OCI-LY7 (cell line): ENCODE results near the gene PDCD1LG2. TPM values are rescaled to one million over a fixed set of nuclear protein-coding genes. Genes with fewer than 3 reads are reported as not detected.

Experiments used
- BruUV-seq: library from RNA; stranded (reverse); fragments of 400-500 nt; replicated peaks from 2 replicates; lab custom pipeline; 2021; lab: Mats Ljungman, UMichigan
- CTCF ChIA-PET: fragments of 300-600 bp; sonication (Branson Sonifier 250); formaldehyde crosslinking; loops from one replicate; lab custom pipeline; 2022; ENCODE audit warnings: antibody characterized with exemption; ENCODE audit not compliant: unreplicated experiment; lab: Charles Lee
- POLR2A ChIA-PET: fragments of 300-600 bp; sonication (Branson Sonifier 250); formaldehyde crosslinking; loops from one replicate; lab custom pipeline; 2022; ENCODE audit warnings: antibody characterized with exemption; lab: Charles Lee
- DNase-seq: peaks from one replicate; pipeline ENCODE4 v3.0.0-alpha.2; 2015; ENCODE audit warnings: low spot score
- H2AFZ ChIP-seq: fragments of 200-600 bp; sonication (generic), shearing (Covaris generic); 2 replicates; pipeline ENCODE4 v1.6.1; 2014; ENCODE audit warnings: mild to moderate bottlenecking, antibody characterized with exemption, low read length, moderate library complexity
- H3K27ac ChIP-seq: fragments of 200-600 bp; sonication (generic); 2 replicates; pipeline ENCODE4 v1.5.1; 2014; ENCODE audit warnings: mixed run types, low read depth, mild to moderate bottlenecking, moderate library complexity, low read length, inconsistent platforms; ENCODE audit not compliant: poor library complexity, severe bottlenecking
- H3K36me3 ChIP-seq: fragments of 200-600 bp; sonication (generic); 2 replicates; pipeline ENCODE4 v1.6.1; 2014; ENCODE audit warnings: mild to moderate bottlenecking, antibody characterized with exemption, low read length, moderate library complexity, mixed read lengths; ENCODE audit not compliant: insufficient read depth
- H3K4me1 ChIP-seq: fragments of 200-600 bp; sonication (generic); 2 replicates; pipeline ENCODE4 v1.5.1; 2014; ENCODE audit warnings: mild to moderate bottlenecking, low read length; ENCODE audit not compliant: insufficient read depth, poor library complexity, severe bottlenecking
- H3K4me2 ChIP-seq: fragments of 200-600 bp; sonication (generic); 2 replicates; pipeline ENCODE4 v1.6.1; 2014; ENCODE audit warnings: mild to moderate bottlenecking, low read length
- H3K4me3 ChIP-seq: fragments of 200-600 bp; sonication (generic); 2 replicates; pipeline ENCODE4 v1.5.1; 2014; ENCODE audit warnings: mild to moderate bottlenecking, low read depth, low read length; ENCODE audit not compliant: poor library complexity, severe bottlenecking
- H3K79me2 ChIP-seq: fragments of 200-600 bp; sonication (generic); 2 replicates; pipeline ENCODE4 v1.6.1; 2016; ENCODE audit warnings: low read depth, mild to moderate bottlenecking, low read length, moderate library complexity, mixed read lengths; ENCODE audit not compliant: insufficient read depth
- H3K9me2 ChIP-seq: fragments of 200-600 bp; sonication (generic); 2 replicates; pipeline ENCODE4 v1.6.1; 2016; ENCODE audit warnings: mild to moderate bottlenecking, low read length, mixed read lengths; ENCODE audit not compliant: insufficient read depth
- H3K9me3 ChIP-seq: fragments of 200-600 bp; sonication (generic); 2 replicates; pipeline ENCODE4 v1.6.1; 2014; ENCODE audit warnings: mild to moderate bottlenecking, mixed run types, low read length, mixed read lengths
- H4K20me1 ChIP-seq: fragments of 200-600 bp; sonication (generic); 2 replicates; pipeline ENCODE4 v1.6.1; 2014; ENCODE audit warnings: mild to moderate bottlenecking, antibody characterized with exemption, low read length, moderate library complexity, mixed read lengths; ENCODE audit not compliant: insufficient read depth
- CTCF ChIP-seq: fragments of 200-600 bp; sonication (generic); conservative IDR thresholded peaks from 2 replicates; pipeline ENCODE4 v1.5.1; 2014; ENCODE audit warnings: mild to moderate bottlenecking, antibody characterized with exemption, low read length, moderate library complexity, mixed read lengths
- EZH2phosphoT487 ChIP-seq: fragments of 200-600 bp; sonication (generic); IDR thresholded peaks from 2 replicates; pipeline ENCODE4 v1.6.1; 2018; ENCODE audit warnings: low read depth, borderline replicate concordance, mild to moderate bottlenecking, mixed run types, antibody characterized with exemption, low read length, moderate library complexity, mixed read lengths
- intact Hi-C: fragments of 100-400 bp; cut with micrococcal nuclease; formaldehyde crosslinking; loops from one replicate; pipeline ENCODE4 v1.10.0; 2022; ENCODE audit not compliant: unreplicated experiment
- total RNA-seq, 2 experiments: library from RNA; depleted of rRNA in 1 of 2; stranded (reverse); fragments of >200 nt in 1 of 2; shearing (Covaris generic) in 1 of 2; gene quantifications; 2 replicates each; pipeline ENCODE4 v1.2.3, GENCODE V29; 2014 to 2022

Gene PDCD1LG2
- total RNA-seq, 2 experiments from 2014 or later: not detected

- TF ChIP-seq CTCF (no peak), EZH2phosphoT487 (no peak)
- Histone ChIP-seq H4K20me1 (no peaks in the 10 kb centered on the region), H3K4me3 (no peak overlapping the region), H3K4me2 (peak overlapping the region; percentile 40), H3K4me1 (peaks cover 51% of the 10 kb centered on the region), H2AFZ (no peak overlapping the region; the same call in 1 of the 2 replicates), H3K36me3 (no peaks in the 10 kb centered on the region), H3K79me2 (no peaks in the 10 kb centered on the region), H3K27ac (peak overlapping the region; percentile 48), H3K9me3 (no peaks in the 10 kb centered on the region), H3K9me2 (no peaks in the 10 kb centered on the region)
- POLR2A ChIA-PET: interaction anchor here (0.8 to 5.0 kb wide), 10 partner anchors 10 to 177 kb away, joined by 3 to 36 read pairs (median 3); partner anchors contain the start of genes PLGRKT and RIC1
- no TSS peak for BruUV-seq
- CTCF ChIA-PET: interaction anchor here (1.9 kb wide), 1 partner anchor 42 kb away, joined by 5 read pairs; the partner anchor contains the start of gene RIC1
- DNase-seq: peak; percentile 49
- intact Hi-C loops: no loop called here
These were observed 76.1 kb downstream of the PDCD1LG2 start for GRCh38 chr9:5586391-5586802.

GRCh38 chr9:5587024-5587423 is 76.7 kb downstream of the PDCD1LG2 start:
- Histone ChIP-seq H3K9me3 (no peaks in the 10 kb centered on the region), H3K4me2 (peak overlapping the region; percentile 40), H3K79me2 (no peaks in the 10 kb centered on the region), H3K36me3 (no peaks in the 10 kb centered on the region), H4K20me1 (no peaks in the 10 kb centered on the region), H3K27ac (no peak overlapping the region), H3K9me2 (no peaks in the 10 kb centered on the region), H2AFZ (no peak overlapping the region), H3K4me1 (peaks cover 58% of the 10 kb centered on the region), H3K4me3 (no peak overlapping the region)
- BruUV-seq: no TSS peak
- no peak for DNase-seq
- no peak for TF ChIP-seq EZH2phosphoT487
- TF ChIP-seq CTCF: no peak
- ChIA-PET CTCF (interaction anchor here (0.6 to 1.9 kb wide), 2 partner anchors 41 to 137 kb away, joined by 3 to 5 read pairs; partner anchors contain the start of genes CD274 and RIC1), POLR2A (interaction anchor here (0.9 to 5.0 kb wide), 9 partner anchors 9 to 148 kb away, joined by 3 to 36 read pairs (median 3); partner anchors contain the start of genes PLGRKT and RIC1)
- intact Hi-C loops: no loop called here

GRCh38 chr9:5592231-5592630 is 81.9 kb downstream of the PDCD1LG2 start:
- no peak overlapping the region for H3K4me2 ChIP-seq
- H4K20me1 ChIP-seq: no peaks in the 10 kb centered on the region
- H3K9me3 ChIP-seq: no peaks in the 10 kb centered on the region
- no peak overlapping the region for H3K27ac ChIP-seq
- H2AFZ ChIP-seq: no peak overlapping the region
- ChIA-PET CTCF (no interaction called here), POLR2A (interaction anchor here (0.6 to 0.8 kb wide), 3 partner anchors 12 to 149 kb away, joined by 3 to 4 read pairs (median 3); no protein-coding TSS in a partner anchor)
- no peak for TF ChIP-seq CTCF
- TF ChIP-seq EZH2phosphoT487: no peak
- DNase-seq: no peak
- peaks cover 74% of the 10 kb centered on the region for H3K4me1 ChIP-seq
- H3K9me2 ChIP-seq: no peaks in the 10 kb centered on the region
- BruUV-seq: no TSS peak
- no peak overlapping the region for H3K4me3 ChIP-seq
- 0 out of 2 replicates have a peak, but pooled peaks cover 7% of the 10 kb centered on the region for H3K36me3 ChIP-seq
- intact Hi-C loops: loop anchor here (10.0 kb wide), 2 partner anchors 243 to 287 kb away; partner anchors contain the start of genes ERMP1 and RLN2
- peaks cover 4% of the 10 kb centered on the region; the same call in 1 of the 2 replicates for H3K79me2 ChIP-seq
